Stimulated activated CD4-positive, alpha-beta T cell treated with anti-CD3 and anti-CD28 coated beads, Interleukin-1b, Interleukin-23, amount 100 ng/mL, for 4 hours (primary cell): Measurements from ENCODE around the gene EPX.

Experiments used
- DNase-seq, 2 donors: peaks; one replicate each; pipeline ENCODE4 v3.0.0-alpha.2; 2020; ENCODE audit warnings: low read depth in 2 of 2

The EPX gene

GRCh38 chr17:58229384-58229783, 36.9 kb downstream of the EPX start:
- DNase-seq = no peak

GRCh38 chr17:58229881-58230280, 37.4 kb downstream of the EPX start:
- no peak for DNase-seq

GRCh38 chr17:58231641-58232040, 39.1 kb downstream of the EPX start:
- no peak for DNase-seq

DNA sequence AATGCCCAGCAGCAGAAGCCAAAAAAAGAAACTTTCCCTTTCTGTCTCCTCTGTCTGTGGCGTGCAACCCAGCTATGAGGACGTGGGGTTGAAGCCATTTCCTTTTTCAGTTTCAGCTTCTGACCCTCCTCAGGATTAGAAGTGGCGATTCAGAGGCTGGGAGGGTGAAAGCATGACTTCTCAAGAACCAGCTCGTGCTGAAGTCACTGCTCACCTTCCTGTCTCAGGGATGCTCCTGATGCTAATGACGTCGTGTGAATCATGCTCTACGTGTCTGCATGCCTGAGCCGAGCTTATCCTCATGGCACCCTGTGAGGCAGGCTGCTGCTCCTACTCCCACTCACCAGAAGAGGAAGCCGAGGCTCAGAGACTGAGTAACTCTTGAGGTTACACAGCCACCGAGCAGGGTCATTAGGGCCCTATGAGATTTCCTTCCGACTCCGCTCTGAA, 40.2 kb downstream of the EPX start:
- no peak for DNase-seq

DNA sequence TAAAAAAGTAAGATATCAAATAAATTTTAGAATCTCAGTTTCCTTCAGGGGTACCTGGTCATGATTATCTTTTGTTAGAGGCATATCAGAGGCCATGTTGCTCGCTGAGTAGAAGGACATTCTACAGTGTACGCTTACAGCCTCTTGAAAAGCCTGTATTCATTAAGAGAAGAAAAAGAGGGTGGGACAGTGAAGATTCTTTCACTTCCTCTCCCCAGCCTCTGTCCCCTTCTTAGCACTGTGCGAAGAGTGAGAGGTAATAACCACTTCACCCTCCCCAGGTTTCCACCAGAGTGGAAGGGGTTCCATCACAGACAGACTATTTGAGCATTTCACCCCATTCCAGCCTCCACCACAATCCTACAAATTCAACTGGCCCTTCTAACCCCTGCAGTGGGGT, 41.0 kb downstream of the EPX start:
- DNase-seq = no peak

DNA sequence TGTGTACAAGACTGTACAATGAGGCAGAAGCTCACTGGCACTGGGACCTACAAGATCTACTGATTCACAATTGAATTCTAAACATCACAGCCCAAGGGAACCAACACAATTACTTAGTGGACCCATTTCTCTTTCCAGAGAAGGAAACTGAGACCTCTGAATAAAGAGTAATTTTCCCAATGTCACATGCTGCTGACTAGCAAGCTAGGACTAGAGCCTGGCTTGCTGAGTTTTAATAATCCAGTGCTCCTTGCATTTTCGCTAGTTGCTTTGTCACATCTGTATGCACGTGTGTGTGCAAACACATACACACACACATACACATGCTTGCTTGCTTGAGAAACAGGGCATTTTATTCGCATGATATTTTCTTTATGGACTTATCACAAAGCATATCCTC, 42.0 kb downstream of the EPX start:
- no peak for DNase-seq

DNA sequence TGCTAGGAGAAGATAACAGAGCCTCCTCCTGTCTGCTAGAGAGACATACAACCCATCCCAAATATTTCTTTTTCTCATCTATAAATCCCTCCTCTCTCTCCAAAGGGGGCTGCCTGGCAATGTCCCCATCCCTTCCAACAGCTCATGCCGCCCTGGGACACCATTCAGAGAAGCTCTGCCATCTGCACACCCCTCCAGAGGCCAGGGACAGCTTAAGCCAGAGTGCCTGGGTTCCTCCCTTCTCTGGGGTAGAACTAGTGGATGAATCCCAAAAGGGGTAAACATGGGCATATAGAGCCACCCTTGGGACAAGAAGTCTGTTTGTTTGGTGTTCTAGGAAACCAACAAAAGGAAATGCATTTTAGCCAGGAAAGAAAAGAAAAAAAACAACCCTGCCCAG, 43.3 kb downstream of the EPX start:
- DNase-seq = no peak

DNA sequence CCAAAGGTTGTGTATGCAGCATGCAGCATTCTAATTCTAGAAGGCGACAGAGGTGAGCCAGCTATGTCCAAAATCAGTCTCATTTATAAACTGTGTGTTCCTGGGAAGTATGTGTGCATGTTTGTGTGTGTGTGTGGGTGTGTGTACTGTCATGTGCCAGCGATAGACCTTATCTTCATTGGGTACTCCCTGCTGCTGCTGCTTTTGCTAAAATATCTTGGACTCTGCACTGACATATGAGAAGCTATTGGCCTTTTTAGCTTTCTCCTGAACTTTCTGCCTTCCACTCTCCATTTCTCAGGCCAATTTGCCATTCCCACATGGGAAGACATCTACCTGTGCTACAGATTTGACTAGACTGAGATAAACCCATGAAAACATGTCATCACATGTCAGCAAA, 43.9 kb downstream of the EPX start:
- no peak for DNase-seq

DNA sequence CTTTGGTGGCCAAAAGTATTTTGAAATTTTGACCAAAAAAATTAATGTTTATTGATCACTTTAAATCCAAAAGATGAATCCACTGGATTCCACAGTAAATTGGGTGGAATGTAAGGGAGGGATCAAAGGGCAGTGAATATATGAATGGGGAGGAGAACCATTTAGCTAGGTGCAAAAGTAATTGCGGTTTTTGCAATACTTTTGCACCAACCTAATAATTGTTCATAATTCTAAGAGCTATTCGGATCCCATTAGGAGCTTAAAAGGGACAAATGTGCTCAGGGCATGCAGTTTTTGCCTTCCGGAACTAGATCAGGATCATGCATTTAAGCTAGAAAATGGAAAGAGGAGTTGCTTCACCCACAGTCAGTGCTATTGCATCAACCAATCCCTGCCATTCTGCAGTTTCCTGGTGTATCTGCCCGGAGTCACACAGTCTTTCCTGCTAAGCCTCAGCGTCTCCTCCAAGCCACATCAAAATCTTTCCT, 45.7 kb downstream of the EPX start, which contains the start of gene LPO:
TSS of gene LPO (plus strand) at position 438 of the 488 bp plus-strand sequence. CDS start 4,396 bp downstream, outside the sequence.
- DNase-seq = no peak

DNA sequence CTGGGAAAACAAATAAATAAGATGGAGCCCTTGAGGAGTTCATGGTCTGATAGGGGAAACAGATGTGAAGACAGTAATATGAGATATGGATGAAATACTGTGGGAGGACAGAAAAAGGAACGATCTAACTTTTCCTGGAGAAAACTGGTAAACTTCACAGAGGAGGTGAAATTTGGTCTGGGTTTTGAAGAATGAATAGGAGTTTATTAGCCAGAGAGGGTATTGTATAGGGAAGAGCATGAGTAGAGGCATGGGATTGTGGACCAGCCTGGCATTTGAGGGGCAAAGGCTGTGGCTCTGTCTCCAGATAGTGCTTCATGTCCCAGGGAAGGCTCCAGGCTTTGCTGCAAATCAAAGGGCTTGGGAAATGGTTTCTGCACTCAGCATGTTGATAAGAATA, 47.5 kb downstream of the EPX start:
- no peak for DNase-seq

DNA sequence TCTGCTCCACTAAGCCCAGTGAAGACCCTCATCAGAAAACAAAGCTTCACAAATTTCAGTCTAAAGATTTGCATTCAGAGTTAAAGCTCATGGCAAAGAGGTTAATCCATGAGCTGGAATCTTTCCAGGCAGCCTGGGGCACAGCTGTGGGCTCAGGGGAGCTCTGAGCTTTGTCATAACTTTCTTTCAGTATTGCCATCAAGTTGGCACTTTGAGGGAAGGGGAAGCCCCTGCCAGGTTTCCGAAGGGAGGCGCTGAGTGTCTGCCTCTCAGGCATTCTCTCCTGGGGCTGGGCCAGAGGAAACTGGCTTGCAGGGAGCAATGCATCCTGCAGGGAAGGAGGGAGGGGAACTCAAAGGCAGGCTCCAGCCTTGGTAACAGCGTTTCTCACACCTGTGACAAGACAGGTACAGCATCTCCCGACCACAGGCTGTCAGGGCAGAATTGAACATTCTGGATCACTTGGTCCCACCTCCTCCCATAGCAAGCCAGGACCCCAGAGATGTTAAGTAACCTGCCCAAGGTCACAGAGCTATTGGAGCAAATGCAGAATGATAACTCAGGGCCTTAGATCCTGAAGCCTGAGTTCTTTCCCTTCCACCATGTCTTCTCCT, 49.8 kb downstream of the EPX start:
- no peak for DNase-seq

- no peak for DNase-seq
Measured at GRCh38 chr17:58244963-58245362, 52.4 kb downstream of the EPX start.

DNA sequence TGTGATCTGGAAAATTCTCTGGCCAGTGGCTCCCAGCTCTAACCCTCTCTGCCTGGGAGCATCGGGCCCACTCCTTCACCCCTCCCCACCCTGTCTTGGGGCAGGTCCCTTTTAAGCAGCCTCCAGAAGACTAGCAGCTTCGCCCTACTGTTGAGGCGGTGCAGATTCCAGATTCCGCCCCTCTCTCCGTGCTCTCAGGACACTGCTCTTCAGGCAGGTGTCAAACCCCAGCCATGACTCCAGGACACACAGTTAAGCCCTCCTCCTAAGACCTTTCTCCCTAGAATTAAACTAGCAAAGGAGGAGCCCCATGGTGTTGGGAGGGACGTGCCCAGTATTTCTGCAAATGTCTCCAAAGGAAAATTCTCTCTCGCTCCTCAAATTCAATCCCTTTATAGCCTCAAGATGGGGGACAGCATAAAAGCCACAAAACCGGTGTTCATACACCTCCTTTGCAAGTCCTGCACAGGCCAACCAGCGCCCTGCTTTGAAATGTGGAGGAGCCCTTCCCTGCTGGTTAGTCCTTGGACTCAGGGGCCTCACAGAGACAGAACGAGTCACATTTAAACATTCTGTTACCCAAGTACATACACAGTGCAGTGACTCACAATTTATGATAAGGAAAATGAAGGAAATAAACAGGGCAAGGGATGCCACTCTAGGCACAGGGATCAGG, 53.0 kb downstream of the EPX start:
- no peak for DNase-seq

DNA sequence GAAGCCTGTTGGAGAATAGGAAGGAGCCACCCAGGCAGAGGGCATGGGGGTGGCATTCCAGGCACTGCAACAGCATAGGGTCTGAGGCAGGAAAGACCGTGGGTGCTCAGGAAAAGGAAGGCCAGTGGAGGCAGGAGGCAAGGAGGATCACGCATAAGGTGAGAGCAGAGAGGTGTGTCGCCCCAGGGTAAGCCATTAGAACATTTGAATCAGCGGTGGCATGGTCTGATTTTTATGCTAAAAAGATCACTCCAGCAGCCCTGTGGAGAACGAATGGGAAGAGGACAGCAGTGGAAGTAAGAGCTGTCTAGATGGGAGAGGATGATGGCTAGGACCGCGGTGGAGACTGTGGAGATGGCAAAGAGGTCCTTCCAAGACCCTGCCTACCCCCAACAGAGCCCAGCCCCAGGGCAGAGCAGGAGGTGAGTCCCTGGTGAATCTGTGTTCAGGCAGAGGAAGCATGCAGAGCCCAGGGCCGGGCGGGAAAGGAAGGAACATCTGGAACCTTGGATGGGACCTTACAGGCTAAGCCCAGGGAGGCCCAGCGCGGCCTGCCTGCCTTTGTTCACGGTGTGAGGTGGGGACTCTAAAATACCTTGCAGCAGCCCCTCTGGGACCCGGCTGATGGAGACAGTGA, 53.7 kb downstream of the EPX start:
- DNase-seq = no peak

DNA sequence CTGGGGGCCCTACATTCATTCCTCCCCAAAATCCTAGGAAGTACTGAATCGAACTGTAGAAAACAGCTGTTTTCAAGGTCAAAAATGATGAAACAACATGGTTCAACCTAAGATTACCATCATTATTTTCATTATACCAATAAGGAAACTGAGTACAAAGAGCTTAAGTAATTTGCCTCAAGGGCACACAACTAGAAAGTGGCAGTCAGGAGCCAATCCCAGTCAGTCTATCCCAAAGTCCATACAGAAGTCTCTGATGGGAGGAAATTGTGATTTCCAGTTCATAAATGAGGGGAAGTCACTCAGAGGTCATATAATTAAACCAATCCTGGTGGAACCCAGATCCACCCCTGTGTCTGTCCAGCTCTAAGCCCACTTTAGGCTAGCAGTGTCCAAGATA, 54.3 kb downstream of the EPX start:
- DNase-seq = no peak

DNA sequence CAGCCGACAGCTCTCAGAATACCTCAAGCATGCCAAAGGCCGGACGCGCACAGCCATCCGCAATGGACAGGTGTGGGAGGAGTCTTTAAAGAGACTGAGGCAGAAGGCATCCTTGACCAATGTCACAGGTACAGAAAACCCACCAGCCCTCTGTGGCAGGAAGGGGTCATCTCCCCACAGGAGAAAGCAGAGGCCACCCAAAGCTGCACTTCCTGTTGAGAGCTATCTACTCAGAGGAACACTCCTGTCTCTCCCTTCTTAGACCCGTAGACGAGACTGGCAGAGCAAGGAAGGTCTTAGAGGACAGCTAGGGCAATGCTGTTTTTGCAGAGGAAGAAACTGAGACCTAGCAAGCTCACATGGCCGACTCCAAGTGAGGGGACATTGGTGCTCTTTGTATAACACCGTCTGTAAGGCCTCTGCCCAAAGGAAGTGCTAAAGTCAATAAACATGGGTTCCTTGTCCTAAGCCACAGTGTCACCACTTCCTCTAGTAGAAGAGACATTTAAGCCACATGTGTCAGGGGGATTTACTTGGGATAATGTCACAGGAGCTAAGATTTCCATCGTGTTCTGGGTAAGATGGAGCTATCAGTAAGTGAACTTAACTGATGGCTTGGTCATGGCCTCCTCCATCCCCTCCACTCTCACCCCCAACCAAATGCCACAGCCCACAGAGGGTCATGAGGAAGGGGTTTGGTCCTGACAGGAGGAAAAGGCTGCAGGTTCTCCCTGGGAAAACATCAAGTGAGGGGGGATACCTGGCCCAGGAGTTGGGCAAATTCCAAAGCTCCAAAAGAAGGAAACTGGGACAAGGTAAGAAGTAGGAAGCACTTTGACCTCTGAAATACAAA, 55.2 kb downstream of the EPX start:
- no peak for DNase-seq

DNA sequence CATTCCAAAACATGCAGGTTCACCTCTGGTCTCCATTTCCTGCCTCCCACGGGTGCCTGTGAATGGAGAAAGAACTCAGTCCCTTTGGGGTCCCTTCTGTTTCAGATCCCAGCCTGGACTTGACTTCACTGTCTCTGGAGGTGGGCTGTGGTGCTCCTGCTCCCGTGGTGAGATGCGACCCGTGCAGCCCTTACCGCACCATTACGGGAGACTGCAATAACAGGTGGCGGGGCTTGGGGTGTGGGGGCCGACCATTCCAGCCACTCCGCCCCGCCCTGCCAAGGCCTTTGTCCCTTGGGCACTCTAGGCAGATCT, 56.4 kb downstream of the EPX start:
- DNase-seq = no peak

GRCh38 chr17:58249270-58250133, 57.0 kb downstream of the EPX start:
- peak; percentile 74 to 79 for DNase-seq

DNA sequence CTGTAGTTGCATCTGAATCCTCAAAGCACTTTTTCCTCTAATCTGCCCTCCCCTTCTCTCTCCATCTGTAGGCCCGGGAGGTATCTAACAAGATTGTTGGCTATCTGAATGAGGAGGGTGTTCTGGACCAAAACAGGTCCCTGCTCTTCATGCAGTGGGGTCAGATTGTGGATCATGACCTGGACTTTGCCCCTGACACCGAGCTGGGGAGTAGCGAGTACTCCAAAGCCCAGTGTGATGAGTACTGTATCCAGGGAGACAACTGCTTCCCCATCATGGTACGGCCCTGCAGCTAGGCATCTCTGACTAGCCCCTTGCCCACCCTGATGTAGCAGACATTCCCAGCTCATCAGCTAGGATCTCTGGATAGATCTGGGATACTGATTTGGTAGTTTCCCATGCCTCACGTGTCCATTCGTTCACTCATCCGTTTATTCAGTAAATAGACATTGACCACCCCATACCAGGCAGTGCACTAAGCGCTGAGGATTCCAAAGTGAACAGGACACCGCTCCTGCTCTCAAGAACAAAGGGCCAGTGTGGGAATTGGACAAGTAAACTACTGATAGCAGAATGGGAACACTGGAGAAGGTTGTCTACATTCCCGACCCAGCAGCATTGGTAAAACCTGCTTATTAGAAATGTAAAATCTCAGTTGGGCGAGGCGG, 58.0 kb downstream of the EPX start:
- DNase-seq = no peak

GRCh38 chr17:58252141-58252540, 59.6 kb downstream of the EPX start:
- DNase-seq = no peak

GRCh38 chr17:58253082-58253481, 60.6 kb downstream of the EPX start:
- no peak for DNase-seq
